GM12891 (cell line): ENCODE results near the gene ZNF207.

Source experiments
- POLR2A ChIP-seq: IDR thresholded peaks from 2 replicates; pipeline ENCODE4 v1.6.1; 2011; ENCODE audit warnings: low read depth, low read length, control low read depth
- POLR2AphosphoS5 ChIP-seq: IDR thresholded peaks from 2 replicates; pipeline ENCODE4 v1.6.1; 2011; ENCODE audit warnings: low read depth, low read length, control low read depth
- TAF1 ChIP-seq: IDR thresholded peaks from 2 replicates; pipeline ENCODE4 v1.6.1; 2011; ENCODE audit warnings: low read depth, low read length, control low read depth

- no peak for TF ChIP-seq TAF1
- no peak for TF ChIP-seq POLR2A
- TF ChIP-seq POLR2AphosphoS5: no peak
These were observed 14.3 kb upstream of the ZNF207 start for GRCh38 chr17:32335687-32336086.
